IMR-90 (cell line): ENCODE data around the gene STX16. TPM values are rescaled to one million over a fixed set of nuclear protein-coding genes. Genes with fewer than 3 reads are reported as not detected.
A peak's percentile ranks its signal among the peaks of the same experiment; 100 is the strongest.

Experiments
- ATAC-seq: fragments of 200-7000 bp; cut with Tn5 transposase; 2 replicates; pipeline ENCODE4 v1.9.1; 2020; ENCODE audit warnings: low read depth, mild to moderate bottlenecking, moderate library complexity
- BruUV-seq: library from RNA; stranded (reverse); fragments of 400-500 nt; replicated peaks from 2 replicates; lab custom pipeline; 2021; lab: Mats Ljungman, UMichigan
- CTCF ChIA-PET: fragments of 300-600 bp; formaldehyde crosslinking; extraction: SDS; loops from one replicate; lab custom pipeline; 2021; ENCODE audit warnings: antibody characterized with exemption; lab: Yijun Ruan, JAX
- POLR2A ChIA-PET: fragments of 300-600 bp; sonication (Branson Sonifier 250); formaldehyde crosslinking; loops from one replicate; lab custom pipeline; 2022; ENCODE audit warnings: antibody characterized with exemption; ENCODE audit not compliant: unreplicated experiment; lab: Charles Lee
- DNase-seq: peaks from one replicate; pipeline ENCODE4 v3.0.0; 2013
- H2AFZ ChIP-seq: replicated peaks from 2 replicates; pipeline ENCODE3; 2013; ENCODE audit warnings: low read length, mild to moderate bottlenecking; ENCODE audit not compliant: poor library complexity
- H2AK5ac ChIP-seq: 2 replicates; pipeline ENCODE4 v1.6.1; 2013; ENCODE audit warnings: low read depth, low read length, inconsistent platforms
- H2AK9ac ChIP-seq: replicated peaks from 2 replicates; pipeline ENCODE3; 2013; ENCODE audit warnings: mild to moderate bottlenecking, low read depth, low read length, moderate library complexity; ENCODE audit not compliant: poor library complexity
- H2BK120ac ChIP-seq: 2 replicates; pipeline ENCODE4 v1.6.1; 2013; ENCODE audit warnings: low read depth, low read length, inconsistent platforms
- H2BK15ac ChIP-seq: 3 replicates; pipeline ENCODE4 v1.6.1; 2013; ENCODE audit warnings: low read depth, low read length, inconsistent platforms
- H2BK20ac ChIP-seq: 2 replicates; pipeline ENCODE4 v1.6.1; 2013; ENCODE audit warnings: low read depth, mild to moderate bottlenecking, inconsistent platforms, low read length, moderate library complexity
- H2BK5ac ChIP-seq: 2 replicates; pipeline ENCODE4 v1.6.1; 2013; ENCODE audit warnings: mild to moderate bottlenecking, low read depth, low read length, inconsistent platforms; ENCODE audit not compliant: poor library complexity, severe bottlenecking
- H3K14ac ChIP-seq: replicated peaks from 2 replicates; pipeline ENCODE4 v1.6.1; 2013; ENCODE audit warnings: low read depth, low read length, inconsistent platforms
- H3K18ac ChIP-seq: 2 replicates; pipeline ENCODE4 v1.6.1; 2013; ENCODE audit warnings: low read depth, low read length, control low read depth
- H3K23ac ChIP-seq: 2 replicates; pipeline ENCODE4 v1.6.1; 2013; ENCODE audit warnings: low read depth, low read length, inconsistent platforms
- H3K27ac ChIP-seq: 2 replicates; pipeline ENCODE4 v1.5.1; 2013; ENCODE audit warnings: mild to moderate bottlenecking, control low read depth, low read length; ENCODE audit not compliant: insufficient read depth
- H3K27me3 ChIP-seq: 2 replicates; pipeline ENCODE4 v1.6.1; 2013; ENCODE audit warnings: low read length; ENCODE audit not compliant: control insufficient read depth, insufficient read depth
- H3K36me3 ChIP-seq: 2 replicates; pipeline ENCODE4 v1.6.1; 2013; ENCODE audit warnings: low read length, mixed read lengths; ENCODE audit not compliant: control insufficient read depth, insufficient read depth
- H3K4ac ChIP-seq: 2 replicates; pipeline ENCODE4 v1.6.1; 2013; ENCODE audit warnings: low read depth, low read length, inconsistent platforms
- H3K4me1 ChIP-seq: 2 replicates; pipeline ENCODE4 v1.6.1; 2013; ENCODE audit warnings: low read length, mixed read lengths; ENCODE audit not compliant: control insufficient read depth, insufficient read depth
- H3K4me2 ChIP-seq: 2 replicates; pipeline ENCODE4 v1.6.1; 2013; ENCODE audit warnings: low read depth, mild to moderate bottlenecking, control low read depth, low read length, moderate library complexity
- H3K4me3 ChIP-seq: 2 replicates; pipeline ENCODE4 v1.5.1; 2013; ENCODE audit warnings: low read depth, mild to moderate bottlenecking, control low read depth, low read length, moderate library complexity; ENCODE audit not compliant: insufficient read depth
- H3K56ac ChIP-seq: 2 replicates; pipeline ENCODE4 v1.6.1; 2013; ENCODE audit warnings: low read length, inconsistent platforms; ENCODE audit not compliant: insufficient read depth; ENCODE audit errors: extremely low read depth
- H3K79me1 ChIP-seq, 2 experiments: 2 replicates each; pipeline ENCODE4 v1.6.1; 2013; ENCODE audit warnings: low read length in 2 of 2, inconsistent platforms in 1 of 2, low read depth in 1 of 2
- H3K9ac ChIP-seq: 2 replicates; pipeline ENCODE4 v1.6.1; 2013; ENCODE audit warnings: low read depth, low read length, control low read depth
- H3K9me1 ChIP-seq: 2 replicates; pipeline ENCODE4 v1.6.1; 2013; ENCODE audit warnings: low read length, inconsistent platforms; ENCODE audit not compliant: insufficient read depth
- H3K9me3 ChIP-seq: 2 replicates; pipeline ENCODE4 v1.6.1; 2013; ENCODE audit warnings: low read length; ENCODE audit not compliant: control insufficient read depth, insufficient read depth
- H4K20me1 ChIP-seq: 2 replicates; pipeline ENCODE4 v1.6.1; 2013; ENCODE audit warnings: low read length, inconsistent platforms; ENCODE audit not compliant: insufficient read depth
- H4K5ac ChIP-seq: 2 replicates; pipeline ENCODE4 v1.6.1; 2013; ENCODE audit warnings: mild to moderate bottlenecking, low read depth, low read length, control low read depth
- H4K8ac ChIP-seq, 2 experiments: 2 replicates each; pipeline ENCODE4 v1.6.1; 2013; ENCODE audit warnings: low read depth in 2 of 2, low read length in 2 of 2, control low read depth in 1 of 2, inconsistent platforms in 1 of 2
- H4K91ac ChIP-seq: 2 replicates; pipeline ENCODE4 v1.6.1; 2013; ENCODE audit warnings: low read depth, low read length, inconsistent platforms; ENCODE audit not compliant: insufficient read depth
- BHLHE40 ChIP-seq: fragments of 150-350 bp; IDR thresholded peaks from 2 replicates; pipeline ENCODE4 v1.6.1; 2016; ENCODE audit warnings: mild to moderate bottlenecking, low read depth, low read length
- CEBPB ChIP-seq: IDR thresholded peaks from 2 replicates; pipeline ENCODE4 v1.6.1; 2012; ENCODE audit warnings: low read depth, low read length, improper control_type of control experiment
- CHD1 ChIP-seq: IDR thresholded peaks from 2 replicates; pipeline ENCODE4 v1.6.1; 2012; ENCODE audit warnings: low read depth, low read length, improper control_type of control experiment
- FOS ChIP-seq: fragments of 150-350 bp; IDR thresholded peaks from 2 replicates; pipeline ENCODE4 v1.6.1; 2016; ENCODE audit warnings: low read depth, low read length
- MAFK ChIP-seq: IDR thresholded peaks from 2 replicates; pipeline ENCODE4 v1.6.1; 2012; ENCODE audit warnings: low read depth, low read length, improper control_type of control experiment
- MAZ ChIP-seq: IDR thresholded peaks from 2 replicates; pipeline ENCODE4 v1.6.1; 2012; ENCODE audit warnings: low read depth, mild to moderate bottlenecking, low read length, improper control_type of control experiment, moderate library complexity, borderline replicate concordance
- NFE2L2 ChIP-seq: fragments of 150-350 bp; IDR thresholded peaks from 2 replicates; pipeline ENCODE4 v1.6.1; 2016; ENCODE audit warnings: low read depth, mild to moderate bottlenecking, low read length
- POLR2A ChIP-seq: IDR thresholded peaks from 2 replicates; pipeline ENCODE4 v1.6.1; 2012; ENCODE audit warnings: mild to moderate bottlenecking, low read depth, low read length
- RAD21 ChIP-seq: IDR thresholded peaks from 2 replicates; pipeline ENCODE4 v1.6.1; 2012; ENCODE audit warnings: low read length, improper control_type of control experiment
- RCOR1 ChIP-seq: IDR thresholded peaks from 2 replicates; pipeline ENCODE4 v1.6.1; 2012; ENCODE audit warnings: mild to moderate bottlenecking, low read length, improper control_type of control experiment; ENCODE audit not compliant: insufficient replicate concordance
- RFX5 ChIP-seq: IDR thresholded peaks from 2 replicates; pipeline ENCODE4 v1.8.0; 2012; ENCODE audit warnings: low read depth, mild to moderate bottlenecking, low read length, moderate library complexity
- SMC3 ChIP-seq: fragments of 150-350 bp; IDR thresholded peaks from 2 replicates; pipeline ENCODE4 v1.6.1; 2016; ENCODE audit warnings: low read depth, mild to moderate bottlenecking, antibody characterized with exemption, low read length, moderate library complexity
- WGBS, 2 experiments: methylation state at CpG; one replicate each; pipeline versions ENCODE4 v1.1.5 to v1.1.7; 2013; ENCODE audit warnings: missing lambda C conversion rate in 2 of 2; ENCODE audit not compliant: insufficient read length in 1 of 2; ENCODE audit errors: extremely low coverage in 2 of 2; 5-methylcytosine and 5-hydroxymethylcytosine counted together
- dilution Hi-C: fragments of 300-500 bp; cut with HindIII; formaldehyde crosslinking; loops from one replicate; pipeline ENCODE4 v1.14.3; 2018; ENCODE audit warnings: low sequenced_read_pairs; ENCODE audit not compliant: unreplicated experiment
- in situ Hi-C: fragments of 300-500 bp; cut with MboI; formaldehyde crosslinking; loops from 3 replicates; pipeline ENCODE4 v1.14.3; 2019; ENCODE audit warnings: low sequenced_read_pairs, inconsistent platforms, mixed read lengths
- intact Hi-C: fragments of 100-400 bp; cut with micrococcal nuclease; formaldehyde crosslinking; loops from 2 replicates; pipeline ENCODE4 v1.10.0; 2022
- polyA plus RNA-seq, 3 experiments: library from polyadenylated mRNA; depleted of rRNA; stranded (reverse); fragments of >200 nt; gene quantifications; 2 replicates each; pipeline ENCODE4 v1.2.3, GENCODE V29; 2012; ENCODE audit warnings: low replicate concordance in 1 of 3
- total RNA-seq: library from RNA; depleted of rRNA; stranded (reverse); fragments of >200 nt; gene quantifications from 2 replicates; pipeline ENCODE4 v1.2.3, GENCODE V29; 2012
- TF ChIP-seq, protein P1 (sequence below): conservative IDR thresholded peaks from 2 replicates; pipeline ENCODE4 v1.5.1; 2012; ENCODE audit warnings: mild to moderate bottlenecking, low read depth, low read length, improper control_type of control experiment
- TF ChIP-seq, protein P2 (sequence below): fragments of 150-350 bp; IDR thresholded peaks from 2 replicates; pipeline ENCODE4 v1.6.1; 2016; ENCODE audit warnings: low read depth, mild to moderate bottlenecking, low read length, moderate library complexity, borderline replicate concordance
- TF ChIP-seq, protein P3 (sequence below): fragments of 150-350 bp; IDR thresholded peaks from 2 replicates; pipeline ENCODE4 v1.6.1; 2017; ENCODE audit warnings: mild to moderate bottlenecking, antibody characterized with exemption, low read length, low read depth

Gene STX16
- total and polyA plus RNA-seq, 2 of the 4 experiments (the other 2 are of a cell fraction) = 26.9 to 58.2 TPM

DNA sequence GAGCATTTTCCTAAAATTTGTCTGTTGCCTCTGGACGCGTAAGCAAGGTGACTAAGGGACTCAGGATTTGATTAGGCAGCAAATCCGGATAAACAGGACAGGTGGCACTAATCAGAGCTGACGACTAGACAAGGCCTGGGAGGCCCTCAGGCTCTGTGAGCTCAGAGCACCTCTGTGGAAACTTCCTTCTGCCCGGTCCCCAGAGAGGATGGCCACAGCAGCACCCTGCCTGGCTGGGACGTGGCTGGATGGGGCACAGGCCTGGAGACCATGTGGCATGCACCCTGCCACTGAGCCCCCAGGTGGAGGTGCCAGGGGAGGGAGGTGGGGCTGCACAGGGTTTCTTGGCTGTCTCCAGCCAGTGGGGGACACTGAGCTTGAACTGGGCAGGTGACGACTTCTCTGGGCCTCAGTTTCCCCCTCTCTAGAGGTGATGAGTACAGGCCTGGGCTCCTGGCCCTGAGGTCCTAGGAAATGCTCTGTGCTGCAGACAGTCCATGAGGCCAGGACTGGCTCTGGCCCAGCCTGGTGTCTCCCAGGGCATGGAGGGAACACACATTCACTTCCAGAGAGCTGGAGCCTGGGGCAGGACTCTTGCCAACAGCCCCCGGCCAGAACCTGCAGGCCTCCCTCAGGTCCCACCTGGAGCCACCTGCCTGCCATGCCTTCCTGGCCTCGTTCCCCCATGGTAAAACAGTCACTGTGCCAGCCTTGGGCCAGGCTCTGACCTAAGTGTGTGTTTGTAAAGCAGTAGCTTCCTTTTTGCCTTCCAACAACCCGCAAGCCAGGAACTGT is 39.6 kb upstream of the STX16 start:
- DNase-seq (no peak), ATAC-seq (no peak)
- H3K27ac ChIP-seq = no peak overlapping the region
- no peak overlapping the region for H4K91ac ChIP-seq
- no peaks in the 10 kb centered on the region for H3K9me3 ChIP-seq
- H3K4me1 ChIP-seq = no peaks in the 10 kb centered on the region
- no peak overlapping the region for H4K5ac ChIP-seq
- no peak overlapping the region for H3K9ac ChIP-seq
- H4K8ac ChIP-seq = no peak overlapping the region
- no peaks in the 10 kb centered on the region for H3K27me3 ChIP-seq
- peak overlapping the region; percentile 22; the same call in 1 of the 3 replicates for H2BK15ac ChIP-seq
- H3K18ac ChIP-seq = no peak overlapping the region
- peak overlapping the region; percentile 46 for H2AFZ ChIP-seq
- intact Hi-C loops (no loop called here), in situ Hi-C loops (no loop called here), dilution Hi-C loops (no loop called here)
- H3K14ac ChIP-seq = no peak overlapping the region
- no peak overlapping the region for H3K23ac ChIP-seq
- no TSS peak for BruUV-seq
- no peak overlapping the region for H3K56ac ChIP-seq
- H2AK9ac ChIP-seq = peak overlapping the region; percentile 55
- H2BK120ac ChIP-seq = no peak overlapping the region
- 87% methylated on average over 4 of the region's 10 CpGs; no CpG with 5 or more reads in 1 of the 2 experiments for WGBS, 2 experiments
- no peak overlapping the region for H3K4me2 ChIP-seq
- H2BK5ac ChIP-seq = no peak overlapping the region
- no peaks in the 10 kb centered on the region for H4K20me1 ChIP-seq
- ChIA-PET CTCF (no interaction called here), POLR2A (no interaction called here)
- H3K9me1 ChIP-seq = peaks cover 6% of the 10 kb centered on the region; the same call in 1 of the 2 replicates
- H2AK5ac ChIP-seq = peak overlapping the region; percentile 60
- H3K4ac ChIP-seq = no peak overlapping the region; the same call in 1 of the 2 replicates
- no peak overlapping the region for H3K4me3 ChIP-seq
- no peak overlapping the region for H2BK20ac ChIP-seq
- no peaks in the 10 kb centered on the region for H3K36me3 ChIP-seq
- no peaks in the 10 kb centered on the region for H3K79me1 ChIP-seq
- TF ChIP-seq RAD21 (no peak), MAFK (no peak), CHD1 (no peak), RFX5 (no peak), BHLHE40 (no peak), SMC3 (no peak), NFE2L2 (no peak), CEBPB (no peak), POLR2A (no peak), MAZ (no peak), RCOR1 (no peak), FOS (no peak)
- TF ChIP-seq, protein P1, sequence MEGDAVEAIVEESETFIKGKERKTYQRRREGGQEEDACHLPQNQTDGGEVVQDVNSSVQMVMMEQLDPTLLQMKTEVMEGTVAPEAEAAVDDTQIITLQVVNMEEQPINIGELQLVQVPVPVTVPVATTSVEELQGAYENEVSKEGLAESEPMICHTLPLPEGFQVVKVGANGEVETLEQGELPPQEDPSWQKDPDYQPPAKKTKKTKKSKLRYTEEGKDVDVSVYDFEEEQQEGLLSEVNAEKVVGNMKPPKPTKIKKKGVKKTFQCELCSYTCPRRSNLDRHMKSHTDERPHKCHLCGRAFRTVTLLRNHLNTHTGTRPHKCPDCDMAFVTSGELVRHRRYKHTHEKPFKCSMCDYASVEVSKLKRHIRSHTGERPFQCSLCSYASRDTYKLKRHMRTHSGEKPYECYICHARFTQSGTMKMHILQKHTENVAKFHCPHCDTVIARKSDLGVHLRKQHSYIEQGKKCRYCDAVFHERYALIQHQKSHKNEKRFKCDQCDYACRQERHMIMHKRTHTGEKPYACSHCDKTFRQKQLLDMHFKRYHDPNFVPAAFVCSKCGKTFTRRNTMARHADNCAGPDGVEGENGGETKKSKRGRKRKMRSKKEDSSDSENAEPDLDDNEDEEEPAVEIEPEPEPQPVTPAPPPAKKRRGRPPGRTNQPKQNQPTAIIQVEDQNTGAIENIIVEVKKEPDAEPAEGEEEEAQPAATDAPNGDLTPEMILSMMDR = no peak
- TF ChIP-seq, protein P2, sequence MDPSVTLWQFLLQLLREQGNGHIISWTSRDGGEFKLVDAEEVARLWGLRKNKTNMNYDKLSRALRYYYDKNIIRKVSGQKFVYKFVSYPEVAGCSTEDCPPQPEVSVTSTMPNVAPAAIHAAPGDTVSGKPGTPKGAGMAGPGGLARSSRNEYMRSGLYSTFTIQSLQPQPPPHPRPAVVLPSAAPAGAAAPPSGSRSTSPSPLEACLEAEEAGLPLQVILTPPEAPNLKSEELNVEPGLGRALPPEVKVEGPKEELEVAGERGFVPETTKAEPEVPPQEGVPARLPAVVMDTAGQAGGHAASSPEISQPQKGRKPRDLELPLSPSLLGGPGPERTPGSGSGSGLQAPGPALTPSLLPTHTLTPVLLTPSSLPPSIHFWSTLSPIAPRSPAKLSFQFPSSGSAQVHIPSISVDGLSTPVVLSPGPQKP = no peak
- TF ChIP-seq, protein P3, sequence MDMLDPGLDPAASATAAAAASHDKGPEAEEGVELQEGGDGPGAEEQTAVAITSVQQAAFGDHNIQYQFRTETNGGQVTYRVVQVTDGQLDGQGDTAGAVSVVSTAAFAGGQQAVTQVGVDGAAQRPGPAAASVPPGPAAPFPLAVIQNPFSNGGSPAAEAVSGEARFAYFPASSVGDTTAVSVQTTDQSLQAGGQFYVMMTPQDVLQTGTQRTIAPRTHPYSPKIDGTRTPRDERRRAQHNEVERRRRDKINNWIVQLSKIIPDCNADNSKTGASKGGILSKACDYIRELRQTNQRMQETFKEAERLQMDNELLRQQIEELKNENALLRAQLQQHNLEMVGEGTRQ = no peak
